Stomach (tissue), 9 donors: Measurements from ENCODE around the gene SSTR4. TPM values are rescaled to one million over a fixed set of nuclear protein-coding genes. Genes with fewer than 3 reads are reported as not detected.

Experiments used
- DNase-seq, 2 donors: peaks; one replicate each; pipeline versions ENCODE4 v3.0.0 to v3.0.0-alpha.2; 2013 to 2019
- H3K27ac ChIP-seq, 5 donors: fragments of 200-600 bp in 4 of 5; sonication (generic) in 4 of 5; one replicate each; pipeline ENCODE4 v1.5.1; 2013 to 2019; ENCODE audit warnings: mild to moderate bottlenecking in 1 of 5, moderate library complexity in 1 of 5
- H3K27me3 ChIP-seq, 3 donors: fragments of 200-600 bp; sonication (generic); one replicate each; pipeline ENCODE4 v1.5.1; 2017 to 2019; ENCODE audit warnings: mixed run types in 1 of 3
- H3K36me3 ChIP-seq, 4 donors: fragments of 200-600 bp; sonication (generic); 1 replicate in 3 of 4; 2 replicates in 1 of 4; pipeline ENCODE4 v1.5.1; 2016 to 2019
- H3K4me1 ChIP-seq, 4 donors: fragments of 200-600 bp; sonication (generic); one replicate each; pipeline ENCODE4 v1.5.1; 2016 to 2019
- H3K4me3 ChIP-seq, 4 donors: fragments of 200-600 bp; sonication (generic) in 3 of 4; one replicate each; pipeline ENCODE4 v1.5.1; 2016 to 2019; ENCODE audit warnings: mild to moderate bottlenecking in 1 of 4
- H3K9me3 ChIP-seq, 4 donors: fragments of 200-600 bp; sonication (generic); one replicate each; pipeline ENCODE4 v1.5.1; 2016 to 2019
- EP300 ChIP-seq: sonication (generic); formaldehyde crosslinking; IDR thresholded peaks from one replicate; pipeline ENCODE4 v1.6.1; 2017; ENCODE audit warnings: antibody characterized with exemption
- POLR2A ChIP-seq, 4 donors: fragments of 450-650 bp; IDR thresholded peaks; one replicate each; pipeline ENCODE4 v1.6.1; 2016; ENCODE audit warnings: antibody characterized with exemption in 4 of 4, control low read depth in 2 of 4, mild to moderate bottlenecking in 1 of 4, moderate library complexity in 1 of 4
- POLR2AphosphoS5 ChIP-seq, 3 donors: sonication (generic); formaldehyde crosslinking; IDR thresholded peaks; one replicate each; pipeline ENCODE4 v1.6.1; 2016; ENCODE audit warnings: antibody characterized with exemption in 3 of 3
- WGBS, 5 donors: extraction: QIAGEN DNeasy Blood & Tissue Kit in 3 of 5; methylation state at CpG; one replicate each; pipeline versions ENCODE4 v1.1.5 to v1.1.7; 2013 to 2018; 5-methylcytosine and 5-hydroxymethylcytosine counted together
- intact Hi-C: fragments of 100-400 bp; cut with DNase I; formaldehyde crosslinking; loops from one replicate; pipeline ENCODE4 v1.15.1; 2023; ENCODE audit warnings: low total_unique reads
- polyA plus RNA-seq, 3 donors: library from polyadenylated mRNA; stranded (reverse); fragments of 200-250 nt; gene quantifications; one replicate each; pipeline ENCODE4 v1.2.3, GENCODE V29; 2013
- total RNA-seq, 5 donors: library from RNA; depleted of rRNA; stranded (reverse); fragments of >200 nt; gene quantifications; one replicate each; pipeline versions ENCODE4 v1.1.0 to v1.2.3, GENCODE V29; 2014 to 2016
- TF ChIP-seq, protein P1 (sequence below), 7 experiments: fragments of 450-650 bp in 4 of 7; fragments of 200-600 bp in 3 of 7; sonication (generic) in 3 of 7; IDR thresholded peaks; one replicate each; pipeline ENCODE4 v1.5.1; 2016 to 2019; ENCODE audit warnings: antibody characterized with exemption in 7 of 7, control low read depth in 2 of 7, mild to moderate bottlenecking in 1 of 7
- donor health status: healthy with polysubstance abuse.
- donor health status: Bipolar disorder and iron deficiency.
- donor health status: healthy.

Gene SSTR4
- total and polyA plus RNA-seq, 8 donors = not detected

DNA sequence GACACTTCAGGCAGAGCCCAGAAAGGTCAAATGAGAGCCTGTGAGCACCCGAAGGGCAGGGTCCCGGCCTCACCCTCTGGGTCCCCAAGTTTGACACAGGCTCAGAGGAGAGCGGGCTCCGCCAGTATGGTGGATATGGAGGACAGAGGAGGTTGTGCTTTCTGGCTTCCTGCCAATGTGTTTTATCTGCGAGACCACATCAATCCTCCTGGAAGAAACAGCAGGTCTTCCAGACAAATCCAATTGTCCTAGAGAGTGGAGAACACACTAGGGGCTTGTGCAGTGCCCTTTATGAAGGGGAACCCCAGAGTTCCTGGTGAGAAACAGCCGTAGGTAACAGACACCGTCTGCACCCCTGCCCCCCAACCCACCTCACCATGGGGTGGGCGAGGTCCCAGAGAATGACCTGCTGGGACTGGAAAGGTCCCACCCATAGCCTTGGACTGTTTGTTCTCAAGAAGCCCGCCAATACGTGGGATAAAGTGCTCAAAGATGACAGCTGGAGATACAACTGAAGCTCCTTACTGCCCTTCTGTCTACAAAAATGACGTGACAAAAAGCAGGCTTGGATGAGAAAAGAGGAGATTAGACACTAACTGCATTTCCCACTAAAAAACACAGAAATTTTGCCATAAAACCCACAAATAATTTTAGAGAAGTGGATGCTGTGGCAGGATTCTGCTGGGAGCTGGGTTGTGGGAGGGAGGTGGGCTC lies 23.9 kb upstream of the SSTR4 start:
- no peak for DNase-seq
- TF ChIP-seq POLR2A (IDR thresholded peaks at IDR 0.05) (no peak), POLR2AphosphoS5 (IDR thresholded peaks at IDR 0.05) (no peak), EP300 (no peak)
- TF ChIP-seq, protein P1, sequence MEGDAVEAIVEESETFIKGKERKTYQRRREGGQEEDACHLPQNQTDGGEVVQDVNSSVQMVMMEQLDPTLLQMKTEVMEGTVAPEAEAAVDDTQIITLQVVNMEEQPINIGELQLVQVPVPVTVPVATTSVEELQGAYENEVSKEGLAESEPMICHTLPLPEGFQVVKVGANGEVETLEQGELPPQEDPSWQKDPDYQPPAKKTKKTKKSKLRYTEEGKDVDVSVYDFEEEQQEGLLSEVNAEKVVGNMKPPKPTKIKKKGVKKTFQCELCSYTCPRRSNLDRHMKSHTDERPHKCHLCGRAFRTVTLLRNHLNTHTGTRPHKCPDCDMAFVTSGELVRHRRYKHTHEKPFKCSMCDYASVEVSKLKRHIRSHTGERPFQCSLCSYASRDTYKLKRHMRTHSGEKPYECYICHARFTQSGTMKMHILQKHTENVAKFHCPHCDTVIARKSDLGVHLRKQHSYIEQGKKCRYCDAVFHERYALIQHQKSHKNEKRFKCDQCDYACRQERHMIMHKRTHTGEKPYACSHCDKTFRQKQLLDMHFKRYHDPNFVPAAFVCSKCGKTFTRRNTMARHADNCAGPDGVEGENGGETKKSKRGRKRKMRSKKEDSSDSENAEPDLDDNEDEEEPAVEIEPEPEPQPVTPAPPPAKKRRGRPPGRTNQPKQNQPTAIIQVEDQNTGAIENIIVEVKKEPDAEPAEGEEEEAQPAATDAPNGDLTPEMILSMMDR (IDR thresholded peaks at IDR 0.05) = no peak
- Histone ChIP-seq H3K4me1 (peaks cover 0 to 8% (median 5%) of the 10 kb centered on the region in 4 donors), H3K9me3 (no peaks in the 10 kb centered on the region), H3K27ac (no peak overlapping the region), H3K4me3 (no peak overlapping the region), H3K36me3 (no peaks in the 10 kb centered on the region), H3K27me3 (no peaks in the 10 kb centered on the region)
- intact Hi-C loops = no loop called here
- WGBS, 5 donors = 90 to 93% (median 90%) methylated on average over 11 of the region's 11 CpGs

DNA sequence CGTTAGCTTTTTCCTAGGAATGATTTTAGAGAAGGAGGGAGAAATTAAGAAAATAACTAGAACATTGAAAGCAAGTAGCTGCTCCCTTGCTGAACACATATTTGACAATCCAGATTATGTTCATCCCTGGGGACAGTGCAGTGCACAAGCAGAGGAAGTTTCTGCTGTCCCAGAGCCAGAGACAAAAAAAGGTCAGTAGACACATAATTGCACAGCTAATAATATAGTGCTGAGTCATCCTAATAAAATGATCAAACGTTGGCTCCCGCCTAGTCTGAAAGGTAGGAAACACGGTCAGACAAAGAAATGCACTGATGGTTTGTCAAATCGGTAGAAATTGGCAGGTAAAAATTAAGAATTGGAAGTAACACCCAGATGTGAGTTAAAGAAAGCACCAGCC lies 21.7 kb upstream of the SSTR4 start:
- 44 to 66% (median 60%) methylated on average over 5 of the region's 5 CpGs for WGBS, 5 donors
- no peak for DNase-seq
- Histone ChIP-seq H3K4me3 (no peak overlapping the region), H3K9me3 (no peaks in the 10 kb centered on the region), H3K27ac (no peak overlapping the region), H3K27me3 (no peaks in the 10 kb centered on the region), H3K4me1 (peaks cover 0 to 8% (median 5%) of the 10 kb centered on the region in 4 donors), H3K36me3 (no peaks in the 10 kb centered on the region)
- TF ChIP-seq EP300 = no peak
- TF ChIP-seq, protein P1 (IDR thresholded peaks at IDR 0.05) = no peak
- no peak for TF ChIP-seq POLR2A (IDR thresholded peaks at IDR 0.05)
- TF ChIP-seq POLR2AphosphoS5 (IDR thresholded peaks at IDR 0.05) = no peak
- intact Hi-C loops = no loop called here

DNA sequence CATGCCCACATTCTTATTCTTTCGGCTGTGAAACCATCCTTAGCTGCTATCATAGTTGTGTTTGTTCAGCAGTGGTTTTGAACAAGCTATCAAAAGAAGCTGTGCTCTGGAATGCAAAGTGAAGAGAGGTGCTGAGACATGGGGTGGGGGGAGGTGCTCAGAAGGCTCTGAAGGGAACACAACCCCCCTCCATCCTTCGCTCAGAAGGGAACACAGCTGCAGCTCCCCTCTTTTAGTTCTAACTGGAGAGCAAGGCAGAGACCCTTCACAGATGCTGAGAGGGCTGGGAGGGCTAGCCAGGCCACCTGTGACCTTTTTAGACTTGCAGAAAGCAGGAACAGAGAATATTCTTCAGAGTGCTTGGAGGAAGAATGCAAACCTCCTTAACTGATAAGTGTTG lies 17.6 kb upstream of the SSTR4 start:
- intact Hi-C loops = no loop called here
- DNase-seq = no peak
- Histone ChIP-seq H3K4me1 (no peaks in the 10 kb centered on the region), H3K27me3 (no peaks in the 10 kb centered on the region), H3K9me3 (no peaks in the 10 kb centered on the region), H3K27ac (no peak overlapping the region), H3K36me3 (no peaks in the 10 kb centered on the region), H3K4me3 (no peak overlapping the region)
- TF ChIP-seq POLR2AphosphoS5 (IDR thresholded peaks at IDR 0.05) = no peak
- TF ChIP-seq POLR2A (IDR thresholded peaks at IDR 0.05) = no peak
- no peak for TF ChIP-seq EP300
- TF ChIP-seq, protein P1 (IDR thresholded peaks at IDR 0.05) = no peak
- 61 to 76% (median 63%) methylated on average over 2 of the region's 2 CpGs for WGBS, 5 donors

DNA sequence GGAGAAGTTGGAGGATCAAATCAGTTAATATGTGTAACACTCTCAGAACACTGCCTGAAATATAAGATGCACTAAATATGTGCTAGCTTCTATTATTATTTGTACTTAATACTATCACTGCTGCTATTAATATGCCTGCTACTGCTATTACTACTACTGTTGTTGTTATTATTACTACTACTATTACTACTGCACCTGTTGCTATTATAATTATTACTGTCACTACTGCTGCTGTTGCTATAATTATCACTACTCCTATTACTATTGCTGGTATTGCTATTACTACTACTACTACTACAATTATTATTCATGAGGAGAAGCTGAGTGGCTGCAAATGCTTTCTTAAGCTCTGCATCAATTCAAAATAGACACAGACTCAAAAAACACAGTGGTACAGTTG lies 16.7 kb upstream of the SSTR4 start:
- no peak for DNase-seq
- Histone ChIP-seq H3K27me3 (no peaks in the 10 kb centered on the region), H3K9me3 (no peaks in the 10 kb centered on the region), H3K27ac (no peak overlapping the region), H3K4me1 (peaks cover 0 to 4% (median 2%) of the 10 kb centered on the region in 4 donors), H3K36me3 (no peaks in the 10 kb centered on the region), H3K4me3 (no peak overlapping the region)
- TF ChIP-seq, protein P1 (IDR thresholded peaks at IDR 0.05) = no peak
- no peak for TF ChIP-seq POLR2AphosphoS5 (IDR thresholded peaks at IDR 0.05)
- no peak for TF ChIP-seq POLR2A (IDR thresholded peaks at IDR 0.05)
- TF ChIP-seq EP300 = no peak
- intact Hi-C loops = no loop called here
